K562 (cell line): Measurements from ENCODE around the gene EVI5L.

Experiments used
- CTCF ChIP-seq, 3 experiments: IDR thresholded peaks in 2 of 3; conservative IDR thresholded peaks in 1 of 3; 2 replicates each; pipeline ENCODE4 v1.5.1; 2011 to 2012; ENCODE audit warnings: low read length in 3 of 3, mild to moderate bottlenecking in 3 of 3, control low read depth in 2 of 3, improper control_type of control experiment in 1 of 3, inconsistent platforms in 1 of 3, low read depth in 1 of 3, mixed read lengths in 1 of 3, moderate library complexity in 1 of 3; ENCODE audit not compliant: insufficient read depth in 2 of 3
- EP300 ChIP-seq: IDR thresholded peaks from 2 replicates; pipeline ENCODE4 v1.6.1; 2012; ENCODE audit warnings: low read length, improper control_type of control experiment
- JUN ChIP-seq, 2 experiments: sonication (generic) in 1 of 2; formaldehyde crosslinking in 1 of 2; IDR thresholded peaks; 2 replicates each; pipeline versions ENCODE4 v1.6.1 to v1.8.0; 2012 to 2022; ENCODE audit warnings: borderline replicate concordance in 2 of 2, mild to moderate bottlenecking in 2 of 2, improper control_type of control experiment in 1 of 2, low read depth in 1 of 2, low read length in 1 of 2, missing genetic modification reagents in 1 of 2
- PHF21A ChIP-seq: fragments of 450-650 bp; IDR thresholded peaks from 2 replicates; pipeline ENCODE4 v1.6.1; 2017; ENCODE audit warnings: low read depth, borderline replicate concordance
- POLR2A ChIP-seq: fragments of 450-650 bp; conservative IDR thresholded peaks from 2 replicates; pipeline ENCODE4 v1.6.1; 2016
- SFPQ ChIP-seq: fragments of 200-400 bp; formaldehyde crosslinking; IDR thresholded peaks from 2 replicates; pipeline ENCODE4 v1.6.1; 2017; ENCODE audit warnings: mild to moderate bottlenecking, low read depth, low read length, moderate library complexity
- SIN3A ChIP-seq, 2 experiments: fragments of 150-350 bp in 1 of 2; IDR thresholded peaks; 2 replicates each; pipeline ENCODE4 v1.6.1; 2011 to 2016; ENCODE audit warnings: borderline replicate concordance in 2 of 2, low read depth in 2 of 2, low read length in 2 of 2, mild to moderate bottlenecking in 2 of 2, moderate library complexity in 2 of 2; ENCODE audit not compliant: control insufficient read depth in 1 of 2
- SP1 ChIP-seq: sonication (generic); formaldehyde crosslinking; IDR thresholded peaks from 2 replicates; pipeline ENCODE4 v1.8.1; 2022; ENCODE audit warnings: mild to moderate bottlenecking, missing genetic modification reagents
- ZNF175 ChIP-seq: fragments of 200-800 bp; sonication (Bioruptor generic); IDR thresholded peaks from 2 replicates; pipeline ENCODE4 v1.6.1; 2016; ENCODE audit warnings: low read depth, mild to moderate bottlenecking, missing genetic modification characterization, missing compliant biosample characterization
- ZNF445 ChIP-seq: fragments of 250-450 bp; sonication (Bioruptor Pico); IDR thresholded peaks from 2 replicates; pipeline ENCODE4 v1.4.0; 2020; ENCODE audit warnings: low read depth, mild to moderate bottlenecking, moderate library complexity
- TF ChIP-seq, protein P1 (sequence below): sonication (generic); formaldehyde crosslinking; IDR thresholded peaks from 2 replicates; pipeline ENCODE4 v1.8.0; 2022; ENCODE audit warnings: missing genetic modification reagents, mild to moderate bottlenecking, borderline replicate concordance

DNA sequence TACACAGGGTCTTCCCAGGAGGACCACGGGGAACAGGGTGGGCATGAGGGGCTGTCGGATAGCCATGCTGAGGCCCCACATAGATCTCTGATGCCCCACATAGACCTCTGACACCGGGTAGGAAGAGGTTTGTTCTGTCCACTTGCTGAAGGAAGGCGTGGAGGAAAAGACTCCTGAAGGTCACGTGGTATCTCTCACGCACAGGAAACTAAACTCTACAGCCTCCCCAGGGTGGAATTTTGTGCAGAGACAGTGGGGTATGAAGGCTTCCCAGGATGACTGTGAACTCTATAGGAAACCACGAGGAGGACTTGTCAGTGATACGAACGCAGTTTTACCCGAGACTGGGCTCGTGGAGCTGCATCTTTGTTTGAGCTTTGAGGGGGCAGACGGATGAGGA lies 2.8 kb downstream of the EVI5L start:
- TF ChIP-seq SP1 (CRISPR knock-in tag) (no peak), CTCF (IDR thresholded peaks at IDR 0.05 in 2 of 3, conservative IDR thresholded peaks at IDR 0.05 in 1 of 3; ENCODE audit: insufficient read depth in 2 of 3, low read depth in 1 of 3, low read length in 3 of 3) (no peak), SFPQ (no peak), ZNF175 (CRISPR knock-in tag) (no peak), EP300 (no peak), POLR2A (no peak), PHF21A (no peak), ZNF445 (CRISPR knock-in tag) (no peak), JUN (IDR thresholded peaks at IDR 0.05; ENCODE audit: borderline replicate concordance, low read depth, low read length) (no peak), JUN (CRISPR knock-in tag; IDR thresholded peaks at IDR 0.05; ENCODE audit: borderline replicate concordance) (no peak), SIN3A (IDR thresholded peaks at IDR 0.05; ENCODE audit: borderline replicate concordance in 2 of 2, control insufficient read depth in 1 of 2, low read depth in 2 of 2, low read length in 2 of 2) (no peak)
- TF ChIP-seq, protein P1, sequence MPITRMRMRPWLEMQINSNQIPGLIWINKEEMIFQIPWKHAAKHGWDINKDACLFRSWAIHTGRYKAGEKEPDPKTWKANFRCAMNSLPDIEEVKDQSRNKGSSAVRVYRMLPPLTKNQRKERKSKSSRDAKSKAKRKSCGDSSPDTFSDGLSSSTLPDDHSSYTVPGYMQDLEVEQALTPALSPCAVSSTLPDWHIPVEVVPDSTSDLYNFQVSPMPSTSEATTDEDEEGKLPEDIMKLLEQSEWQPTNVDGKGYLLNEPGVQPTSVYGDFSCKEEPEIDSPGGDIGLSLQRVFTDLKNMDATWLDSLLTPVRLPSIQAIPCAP (CRISPR knock-in tag): no peak
